GM18858 (cell line): Measurements from ENCODE around the gene NIP7.
"Not testable (repeated sequence)": the region's sequence is repeated elsewhere in the genome, so short reads cannot be mapped to it uniquely, and the experiment has no call there.

Source experiments
- ATAC-seq: cut with Tn5 transposase; IDR thresholded peaks from one replicate; pipeline ENCODE4 v1.9.1; 2021; ENCODE audit not compliant: unreplicated experiment

Gene NIP7

DNA sequence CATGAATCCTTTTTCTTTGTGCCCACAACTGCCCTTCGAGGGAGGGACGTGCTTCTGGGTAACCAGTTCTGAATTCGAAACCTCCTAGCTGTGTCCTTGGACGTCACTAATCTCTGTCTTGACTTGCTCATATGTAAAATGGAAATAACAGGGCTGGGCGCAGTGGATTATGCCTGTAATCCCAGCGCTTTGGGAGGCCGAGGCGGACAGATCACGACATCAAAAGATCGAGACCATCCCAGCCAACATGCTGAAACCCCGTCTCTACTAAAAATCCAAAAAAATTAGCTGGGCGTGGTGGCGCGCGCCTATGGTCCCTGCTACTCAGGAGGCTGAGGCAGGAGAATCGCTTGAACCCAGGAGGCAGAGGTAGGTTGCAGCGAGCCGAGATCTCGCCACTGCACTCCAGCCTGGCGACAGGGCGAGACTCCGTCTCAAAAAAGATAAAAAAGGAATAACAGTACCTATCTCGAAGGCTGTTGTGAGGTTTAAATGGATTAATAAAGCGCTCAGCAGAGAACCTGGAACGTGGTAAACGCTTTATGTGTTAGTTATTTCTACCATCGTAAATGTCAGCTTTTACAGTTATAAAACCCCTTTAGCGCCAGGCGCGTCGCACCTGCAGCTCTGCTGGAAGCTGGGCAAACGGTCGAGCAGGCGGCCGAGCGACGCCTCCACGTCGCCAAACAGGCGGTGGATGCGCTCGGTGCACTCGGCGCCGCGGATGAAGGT, 849 bp upstream of the NIP7 start:
- ATAC-seq = no peak

DNA sequence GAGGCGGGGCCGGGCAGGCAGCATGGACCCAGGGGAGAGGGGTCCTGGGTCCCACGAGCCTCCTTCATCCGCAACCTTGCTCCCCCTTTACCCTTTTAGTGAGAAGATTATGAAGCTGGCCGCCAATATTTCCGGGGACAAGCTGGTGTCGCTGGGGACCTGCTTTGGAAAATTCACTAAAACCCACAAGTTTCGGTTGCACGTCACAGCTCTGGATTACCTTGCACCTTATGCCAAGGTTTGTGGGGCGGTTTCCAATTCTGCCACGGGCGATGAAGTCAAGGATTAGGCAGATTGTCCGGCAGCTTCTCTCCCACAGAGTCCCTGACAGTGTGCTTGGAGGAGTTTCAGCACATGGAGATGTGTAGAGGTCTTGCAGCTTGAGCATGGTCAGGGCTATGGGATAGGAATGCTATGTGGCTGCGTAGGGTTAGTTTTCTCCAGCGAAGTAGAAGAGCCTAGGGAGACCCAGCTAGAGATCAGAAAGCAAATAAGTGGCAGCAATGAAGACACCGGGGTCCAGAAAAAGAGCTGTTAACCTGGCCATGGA, 598 bp downstream of the NIP7 start:
- ATAC-seq = no peak

DNA sequence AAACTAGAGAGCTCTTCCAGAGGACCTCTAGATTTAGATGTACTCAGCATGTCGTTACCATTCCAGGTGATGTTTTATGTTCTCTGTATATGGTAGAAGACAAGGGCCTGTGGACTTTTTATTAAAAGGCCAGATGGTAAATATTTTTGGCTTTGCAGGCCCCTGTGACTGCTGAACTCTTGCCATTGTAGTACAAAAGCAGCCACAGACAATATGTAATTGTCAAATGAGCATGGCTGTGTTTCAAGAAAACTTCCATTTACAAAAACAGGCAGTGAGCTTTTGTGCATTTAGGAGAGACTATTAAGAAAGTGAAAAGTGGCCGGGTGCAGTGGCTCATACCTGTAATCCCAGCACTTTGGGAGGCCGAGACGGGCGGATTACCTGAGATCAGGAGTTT, 4.6 kb downstream of the NIP7 start:
- no peak for ATAC-seq

DNA sequence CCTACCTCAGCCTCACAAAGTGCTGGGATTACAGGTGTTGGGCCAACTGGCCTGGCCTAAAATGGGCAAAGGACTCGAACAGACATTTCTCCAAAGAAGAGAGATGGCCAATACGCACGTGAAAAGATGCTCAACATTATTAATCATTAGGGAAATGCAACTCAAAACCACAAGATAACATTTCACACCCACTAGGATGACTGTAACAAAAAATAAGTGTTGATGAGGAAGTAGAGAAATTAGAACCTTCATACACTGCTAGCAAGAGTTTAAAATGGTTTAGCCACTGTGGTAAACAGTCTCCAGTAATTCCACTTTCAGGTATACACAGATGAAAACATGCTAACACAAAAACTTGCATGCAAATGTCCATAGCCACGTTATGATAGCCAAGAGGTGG, 6.4 kb downstream of the NIP7 start:
- ATAC-seq = no peak

DNA sequence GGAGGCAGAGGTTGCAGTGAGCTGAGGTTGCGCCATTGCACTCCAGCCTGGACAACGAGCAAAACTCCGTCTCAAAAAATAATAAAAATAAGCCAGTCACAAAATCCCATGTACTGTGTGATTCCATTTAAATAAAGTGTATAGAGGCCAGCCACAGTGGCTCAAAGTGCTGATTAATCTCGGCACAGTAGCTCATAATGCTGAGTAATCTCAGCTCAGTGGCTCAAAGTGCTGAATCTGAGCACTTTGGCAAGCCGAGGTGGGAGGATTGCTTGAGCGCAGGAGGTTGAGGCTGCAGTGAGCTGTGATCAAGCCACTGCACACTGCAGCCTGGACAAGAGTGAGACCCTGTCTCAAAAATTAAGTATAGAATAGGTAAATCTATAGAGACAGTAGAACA, 7.1 kb downstream of the NIP7 start:
- ATAC-seq = no peak

DNA sequence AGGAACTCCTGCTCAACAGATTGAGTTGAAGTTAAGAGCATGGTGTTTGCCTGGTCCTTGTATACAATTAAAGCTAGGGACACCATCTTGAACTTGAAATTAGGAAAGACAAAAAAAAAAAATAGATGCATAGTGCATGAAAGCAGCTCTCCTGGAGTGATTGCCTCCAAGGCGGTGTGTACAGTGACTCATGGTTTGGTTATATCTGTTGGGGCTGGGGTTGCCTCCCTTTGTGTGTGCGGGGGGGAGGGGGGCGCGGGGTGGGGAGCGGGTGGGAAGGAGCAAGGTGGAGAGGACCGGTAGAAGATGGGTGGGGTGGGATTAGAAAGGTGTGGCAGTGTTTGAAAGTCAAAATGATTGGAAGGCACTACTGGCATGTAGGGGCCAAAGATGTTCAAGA, 8.7 kb downstream of the NIP7 start:
- no peak for ATAC-seq

DNA sequence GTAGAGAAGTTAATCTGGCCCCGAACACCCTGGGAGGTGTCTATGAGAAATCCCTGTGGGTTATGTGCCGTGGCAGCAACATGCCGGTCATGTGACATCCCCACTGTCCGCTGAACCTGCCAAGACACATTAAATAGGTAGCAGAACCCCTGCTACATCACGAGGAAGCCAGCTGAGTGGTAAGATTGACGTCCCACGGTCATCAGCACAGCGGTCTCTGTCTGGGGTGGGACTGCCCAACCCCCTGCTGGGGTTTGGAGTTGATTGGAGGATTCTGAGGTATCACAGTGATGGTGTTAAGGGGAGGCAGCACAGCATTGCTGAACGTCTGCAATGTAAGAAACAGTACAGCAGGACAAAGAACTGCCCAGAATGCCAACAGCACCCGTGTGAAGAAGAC, 10.0 kb downstream of the NIP7 start:
- no peak for ATAC-seq

DNA sequence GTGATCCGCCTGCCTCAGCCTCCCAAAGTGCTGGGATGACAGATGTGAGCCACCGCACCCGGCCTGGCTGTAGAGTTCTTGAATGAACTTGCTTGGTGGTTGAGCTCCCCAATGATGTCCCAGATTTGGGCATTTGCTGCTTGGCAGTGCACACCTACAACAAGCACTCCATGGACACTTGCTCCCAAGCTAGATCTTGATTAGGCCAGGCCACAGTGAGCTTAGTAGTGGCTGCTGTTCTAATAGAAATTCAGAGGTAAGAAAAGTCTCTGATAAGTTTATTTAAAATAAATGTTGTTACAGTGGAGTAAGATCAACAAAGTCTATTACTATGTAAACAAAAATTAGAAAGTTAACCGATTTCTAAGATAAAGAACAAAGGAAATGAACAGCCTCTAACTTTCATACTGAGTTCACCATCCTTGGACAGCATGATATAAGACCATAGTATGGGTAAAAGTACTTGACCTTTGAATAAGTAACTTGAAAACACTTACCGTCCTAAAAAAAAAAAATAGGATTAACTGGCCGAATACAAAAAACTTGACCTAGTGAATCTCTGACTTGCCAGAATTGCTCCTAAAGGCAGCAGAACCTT, 11.1 kb downstream of the NIP7 start:
- no peak for ATAC-seq

DNA sequence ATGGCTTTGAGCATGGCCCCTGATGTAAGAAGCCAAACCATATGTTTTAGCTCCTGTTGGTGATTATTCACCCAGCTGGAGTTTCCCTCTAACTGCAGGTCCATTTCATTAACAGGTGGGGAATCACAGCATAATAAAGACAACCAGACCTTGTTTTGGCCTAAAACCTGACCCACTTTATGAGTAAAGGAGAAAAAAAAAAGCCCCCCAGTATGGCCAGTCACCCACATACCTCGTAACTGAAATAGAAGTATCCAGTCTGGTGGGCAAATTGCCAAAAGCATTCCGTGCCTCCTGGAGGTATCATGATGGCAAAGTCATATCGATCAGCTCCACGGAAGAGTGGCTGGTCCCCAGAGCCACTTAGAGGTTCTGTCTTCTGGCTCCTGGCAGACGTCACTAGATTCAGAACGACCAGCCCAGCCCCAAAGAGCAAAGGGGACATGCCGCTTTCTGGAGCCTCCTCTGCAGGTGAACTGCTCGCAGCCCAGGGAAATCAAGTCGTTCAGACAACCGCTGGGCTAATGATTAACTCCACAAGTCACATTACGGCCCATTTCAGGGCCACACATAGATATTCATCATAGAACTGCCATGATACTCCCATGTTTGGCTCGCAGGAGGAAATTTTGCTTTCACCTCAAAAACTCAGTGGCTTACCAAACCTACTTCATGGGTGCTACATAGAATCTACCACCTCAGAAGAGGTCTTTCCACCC, 11.9 kb downstream of the NIP7 start, which contains the start of gene TMED6:
TMED6 (minus strand) TSS at position 478 of the 719 bp plus-strand sequence; CDS start at position 445, 33 bp downstream.
- ATAC-seq = no peak

DNA sequence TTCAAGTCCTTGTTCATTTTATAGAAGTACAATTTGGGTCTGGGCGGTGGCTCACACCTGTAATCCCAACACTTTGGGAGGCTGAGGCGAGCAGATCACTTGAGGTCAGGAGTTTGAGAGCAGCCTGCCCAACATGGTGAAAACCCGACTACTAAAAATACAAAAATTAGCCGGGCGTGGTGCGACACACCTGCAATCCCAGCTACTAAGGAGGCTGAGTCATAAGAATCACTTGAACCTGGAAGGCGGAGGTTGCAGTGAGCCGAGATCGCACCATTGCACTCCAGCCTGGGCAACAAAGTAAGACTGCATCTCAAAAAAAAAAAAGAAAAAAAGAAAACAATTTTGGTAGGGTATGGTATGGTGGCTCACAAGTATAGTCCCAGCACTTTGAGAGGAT, 20.5 kb downstream of the NIP7 start:
- not testable (repeated sequence) for ATAC-seq

DNA sequence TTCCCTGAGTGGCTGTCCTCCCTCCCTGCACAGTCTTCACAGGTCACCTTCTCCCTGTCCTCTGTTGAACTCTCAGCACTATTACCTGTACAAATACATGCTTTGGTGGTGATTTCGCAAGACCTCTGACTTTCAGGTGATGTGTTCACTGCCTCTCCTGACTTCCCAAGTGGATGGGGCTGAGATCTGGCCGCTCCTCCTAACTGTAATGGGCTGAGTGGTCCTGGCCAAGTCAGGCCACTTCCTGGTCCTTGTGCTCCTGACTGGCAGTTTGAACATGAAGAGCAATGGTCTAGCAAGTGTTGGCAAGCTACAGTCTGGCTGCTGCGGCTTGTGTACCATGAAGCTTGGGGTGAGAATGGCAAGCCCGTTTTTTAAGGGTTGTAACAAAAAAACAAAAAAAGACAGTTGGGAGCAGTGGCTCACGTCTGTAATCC, 23.7 kb downstream of the NIP7 start:
- no peak for ATAC-seq

DNA sequence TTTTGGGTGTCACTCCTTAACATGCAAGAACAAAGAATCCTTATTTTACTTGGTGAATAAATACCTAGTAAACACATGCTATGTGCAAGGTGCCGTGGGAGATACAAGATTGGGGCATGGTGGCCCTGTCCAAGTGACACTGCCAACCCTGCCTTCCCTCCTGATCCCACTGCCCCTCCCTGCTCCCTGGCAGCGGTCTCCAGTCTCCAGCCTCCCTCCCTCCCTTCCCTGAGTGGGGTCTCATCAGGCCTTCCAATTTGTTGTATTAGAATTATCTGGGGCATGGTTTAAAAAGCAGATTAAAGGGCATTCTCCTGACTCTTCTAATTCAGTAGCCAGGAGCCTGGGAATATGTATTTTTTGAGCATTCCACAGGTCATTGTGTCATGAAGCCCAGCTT, 24.5 kb downstream of the NIP7 start:
- no peak for ATAC-seq

DNA sequence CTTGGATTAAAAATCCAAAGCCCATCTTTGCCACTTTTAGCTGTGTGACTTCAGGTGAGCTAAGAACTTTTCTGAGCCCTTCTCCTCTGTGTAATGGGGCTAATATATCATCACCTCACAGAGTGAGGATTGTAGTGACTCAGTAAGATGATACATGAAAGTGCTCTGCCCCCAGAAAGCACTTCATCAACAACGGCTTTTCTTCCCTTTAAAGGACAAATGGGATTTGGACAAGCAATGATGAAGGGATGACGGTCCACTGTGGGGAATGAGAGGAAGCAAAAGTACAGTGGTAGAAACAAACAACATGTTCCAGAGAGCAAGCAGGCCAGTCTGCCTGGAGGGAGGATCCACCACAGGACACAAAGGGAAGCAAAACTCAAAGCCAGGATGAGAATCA, 26.3 kb downstream of the NIP7 start:
- no peak for ATAC-seq

DNA sequence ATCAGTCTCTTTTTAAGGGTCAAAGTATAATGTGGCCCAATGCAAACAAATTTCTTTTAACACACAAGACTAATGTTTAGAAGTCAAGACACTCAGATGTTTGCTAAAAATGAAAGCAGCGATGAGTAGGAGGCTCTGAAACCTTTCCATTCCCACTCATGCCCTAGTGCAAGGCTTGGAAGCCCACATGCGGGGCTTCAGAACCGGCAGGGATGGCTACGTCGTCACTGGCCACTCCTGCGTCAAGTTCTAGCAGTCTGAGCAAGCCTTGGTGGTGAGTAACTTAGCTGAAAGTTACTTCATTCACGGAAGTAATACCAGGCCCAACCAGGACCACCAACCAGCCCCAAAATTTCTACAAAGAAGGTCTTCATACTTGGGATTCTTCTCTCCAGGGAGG, 26.9 kb downstream of the NIP7 start:
- no peak for ATAC-seq

DNA sequence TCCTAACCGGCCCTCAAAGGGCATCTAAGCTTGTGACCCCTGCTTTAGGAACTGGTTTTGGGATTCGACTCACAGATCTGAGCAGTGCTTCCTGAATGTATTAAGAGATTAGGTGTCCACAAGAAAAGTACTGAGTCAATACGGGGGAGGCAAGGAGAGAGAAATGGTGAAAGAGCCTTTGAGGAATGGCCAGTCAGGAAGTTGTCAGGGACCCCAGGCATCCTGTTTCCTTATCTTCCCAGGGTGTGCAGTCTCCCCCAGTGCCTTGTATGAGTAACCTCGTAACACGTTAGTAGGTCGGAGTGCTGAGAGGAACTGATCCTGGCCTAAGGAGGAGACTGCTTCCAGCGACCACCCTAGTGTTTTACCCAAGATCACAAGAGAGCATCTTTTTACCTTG, 28.4 kb downstream of the NIP7 start:
- ATAC-seq = no peak

DNA sequence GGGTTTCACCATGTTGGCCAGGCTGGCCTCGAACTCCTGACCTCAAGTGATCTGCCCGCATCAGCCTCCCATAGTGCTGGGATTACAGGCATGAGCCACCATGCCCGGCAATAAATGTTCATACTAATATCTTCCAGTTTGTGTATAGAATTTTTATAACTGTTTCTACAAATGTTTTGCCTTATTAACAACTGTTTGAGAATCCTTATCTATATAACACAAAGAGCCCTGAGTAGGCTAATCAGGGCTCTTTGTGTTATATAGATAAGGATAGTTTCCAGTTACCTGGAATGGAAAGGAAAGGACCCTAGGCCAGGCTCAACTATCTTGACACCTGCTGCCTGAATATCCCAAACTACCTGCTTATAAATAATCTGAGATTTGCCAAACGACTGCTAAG, 29.3 kb downstream of the NIP7 start:
- ATAC-seq = no peak

DNA sequence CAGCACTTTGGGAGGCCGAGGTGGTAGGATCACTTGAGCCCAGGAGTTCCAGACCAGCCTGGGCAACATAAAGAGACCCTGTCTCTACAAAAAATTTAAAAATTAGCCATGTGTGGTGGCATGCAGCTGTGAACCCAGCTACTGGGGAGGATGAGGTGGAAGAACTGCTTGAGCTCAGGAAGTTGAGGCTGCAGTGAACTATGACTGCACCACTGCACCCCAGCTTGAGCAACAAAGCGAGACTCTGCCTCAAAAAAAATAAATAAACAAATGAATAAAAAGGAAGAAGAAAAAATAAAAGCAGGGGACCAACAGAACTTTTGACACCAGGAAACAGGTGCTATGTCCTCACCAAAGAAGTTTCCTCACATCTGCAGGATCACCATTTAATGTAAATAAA, 32.0 kb downstream of the NIP7 start:
- ATAC-seq = no peak

DNA sequence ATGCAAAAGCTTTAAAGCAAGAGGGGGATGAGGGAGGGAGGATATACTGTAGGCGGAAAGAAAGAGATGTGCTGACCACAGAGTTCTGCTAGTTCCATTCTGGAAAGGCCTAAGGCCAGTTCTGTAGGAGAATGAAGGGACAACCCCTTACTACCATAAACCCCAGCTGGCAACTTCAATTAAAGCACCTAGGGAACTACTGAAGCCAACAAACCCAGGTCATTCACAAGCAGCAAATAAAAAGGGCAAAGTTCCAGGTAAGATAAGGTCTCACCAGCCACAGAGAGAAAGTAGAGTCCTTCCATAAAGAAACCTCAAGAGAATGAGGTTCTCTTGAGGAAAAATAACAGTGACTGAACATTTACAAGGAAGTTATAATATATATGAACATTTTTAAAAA, 33.4 kb downstream of the NIP7 start:
- no peak for ATAC-seq

DNA sequence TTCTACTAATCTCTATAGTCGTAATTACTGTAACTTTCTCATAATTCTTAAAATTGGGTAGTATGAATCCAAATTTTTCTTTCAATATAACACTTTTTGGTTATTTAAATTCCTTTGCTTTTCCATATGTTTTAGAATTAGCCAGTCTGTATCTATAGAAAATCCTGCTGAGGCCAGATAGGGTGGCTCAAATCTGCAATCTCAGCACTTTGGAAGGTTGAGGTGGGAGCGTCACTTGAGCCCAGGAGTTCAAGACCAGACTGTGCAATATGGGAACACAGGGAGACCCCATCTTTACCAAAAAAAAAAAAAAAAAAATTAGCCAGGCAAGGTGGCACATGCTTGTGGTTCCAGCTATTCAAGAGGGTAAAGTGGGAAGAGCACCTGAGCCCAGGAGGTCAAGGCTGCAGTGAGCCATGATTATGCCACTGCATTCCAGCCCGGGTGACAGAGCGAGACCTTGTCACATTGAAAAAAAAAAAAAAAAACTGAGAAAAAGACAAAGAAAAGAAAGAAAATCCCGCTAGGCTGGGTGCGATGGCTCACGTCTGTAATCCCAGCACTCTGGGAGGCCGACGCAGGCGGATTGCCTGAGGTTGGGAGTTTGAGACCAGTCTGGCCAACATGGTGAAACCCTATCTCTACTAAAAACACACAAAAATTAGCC, 37.0 kb downstream of the NIP7 start:
- ATAC-seq = no peak

DNA sequence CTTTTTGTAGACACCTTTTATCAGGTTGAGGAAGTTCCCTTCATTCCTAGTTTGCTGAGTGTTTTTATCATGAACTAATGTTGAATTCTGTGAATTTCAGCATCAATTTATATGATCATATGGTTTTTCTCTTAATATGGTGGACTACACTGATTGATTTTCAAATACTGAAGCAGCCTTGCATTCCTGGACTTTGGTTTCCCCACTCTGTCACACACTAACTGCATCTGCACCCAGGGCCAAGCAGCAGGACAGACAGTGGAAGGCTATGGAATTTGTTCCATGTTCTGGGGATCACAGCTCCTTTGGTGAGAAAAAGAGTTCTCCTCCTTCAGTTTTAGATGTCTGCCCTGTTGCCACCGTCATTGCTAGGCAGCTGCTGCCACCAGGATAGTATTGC, 38.5 kb downstream of the NIP7 start:
- no peak for ATAC-seq

DNA sequence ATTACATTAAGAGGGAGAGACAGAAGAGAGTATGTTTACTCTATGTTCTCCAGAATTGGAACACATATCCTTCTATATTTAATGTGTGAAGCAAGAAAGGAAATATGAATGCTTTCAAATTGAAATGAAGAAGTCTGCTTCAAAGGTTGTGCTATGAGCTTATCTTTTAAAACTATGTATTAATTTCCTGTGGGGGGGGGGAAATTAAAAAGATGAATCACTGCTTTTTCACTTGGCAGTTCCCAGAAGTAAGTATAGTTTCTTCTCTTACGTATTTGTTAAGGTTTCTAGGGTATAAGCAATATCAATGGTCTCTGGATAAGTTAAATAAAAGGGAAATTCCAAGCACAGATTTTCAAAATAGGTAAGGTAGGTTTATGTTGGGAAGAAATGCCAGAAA, 39.2 kb downstream of the NIP7 start:
- no peak for ATAC-seq
